HG03108 (cell line): Measurements from ENCODE around the gene SKIC2.
"Not testable (repeated sequence)": the region's sequence is repeated elsewhere in the genome, so short reads cannot be mapped to it uniquely, and the experiment has no call there.

Experiments used
- ATAC-seq: cut with Tn5 transposase; IDR thresholded peaks from one replicate; pipeline ENCODE4 v1.9.1; 2021; ENCODE audit warnings: moderate library complexity; ENCODE audit not compliant: unreplicated experiment

Gene SKIC2

DNA sequence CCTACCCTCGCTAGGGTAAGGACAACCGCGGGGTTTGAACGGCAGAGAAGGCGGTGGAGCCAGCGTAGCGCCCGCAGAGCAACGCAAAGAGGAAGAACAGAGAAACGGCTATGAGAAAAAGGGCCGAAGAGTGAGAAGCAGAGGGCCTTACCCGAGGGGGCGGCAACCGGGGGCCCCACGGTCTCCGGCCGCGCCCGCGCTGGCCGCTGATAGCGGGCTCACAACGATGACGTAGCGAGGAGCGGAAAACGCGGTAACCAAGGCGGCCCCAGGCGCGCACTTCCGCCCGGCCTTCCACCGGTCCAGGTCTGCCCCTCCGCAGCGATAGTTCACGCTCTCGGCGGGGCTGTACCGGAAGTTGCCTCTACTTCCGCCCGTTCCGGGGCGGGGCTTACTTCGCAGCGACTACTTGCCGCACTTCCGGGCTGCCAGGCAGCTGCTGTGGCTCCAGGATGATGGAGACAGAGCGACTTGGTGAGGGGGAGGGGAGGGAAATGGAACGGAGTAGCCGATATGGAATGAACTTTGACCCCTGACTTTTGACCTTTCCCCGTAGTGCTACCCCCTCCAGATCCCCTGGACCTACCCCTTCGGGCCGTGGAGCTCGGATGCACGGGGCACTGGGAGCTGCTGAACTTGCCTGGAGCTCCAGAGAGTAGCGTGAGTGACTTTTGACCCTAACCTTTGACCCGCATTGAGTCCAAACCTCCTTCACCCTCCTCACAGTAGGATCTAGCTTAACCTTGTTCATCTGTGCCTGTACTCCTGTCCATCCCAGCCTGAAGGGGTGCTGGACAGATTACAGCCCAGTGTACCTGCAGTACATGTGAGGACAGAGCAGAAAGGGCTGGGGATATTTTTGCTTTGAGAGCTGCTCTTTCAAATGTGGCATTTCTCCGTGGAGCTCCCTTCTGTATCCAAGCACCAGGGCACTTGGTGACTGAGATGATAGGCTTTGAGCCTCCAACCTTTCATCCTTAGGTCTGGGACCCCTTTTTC, at the start of gene SKIC2, which contains the start of gene NELFE:
TSS of gene SKIC2 (plus strand) at position 435 of the 999 bp plus-strand sequence. CDS start at position 453, 18 bp downstream.
TSS of gene NELFE (minus strand) at position 231 of the 999 bp plus-strand sequence. CDS start 525 bp downstream, outside the sequence.
- peak; percentile 96 for ATAC-seq

DNA sequence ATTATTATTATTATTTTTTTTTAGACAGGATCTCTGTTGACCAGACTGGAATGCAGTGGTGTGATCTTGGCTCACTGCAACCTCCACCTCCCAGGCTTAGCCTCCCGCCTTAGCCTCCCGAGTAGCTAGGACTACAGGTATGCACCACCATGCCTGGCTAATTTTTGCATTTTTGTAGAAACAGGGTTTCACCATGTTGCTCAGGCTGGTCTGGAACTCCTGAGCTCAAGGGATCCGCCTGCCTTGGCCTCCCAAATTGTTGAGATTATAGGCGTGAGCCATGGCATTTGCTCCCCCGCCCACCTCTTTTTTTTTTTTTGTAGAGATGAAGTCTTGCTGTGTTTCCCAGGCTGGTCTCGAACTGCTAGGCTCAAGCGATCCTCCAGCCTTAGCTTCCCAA, 49.7 kb upstream of the SKIC2 start:
- ATAC-seq: not testable (repeated sequence)

DNA sequence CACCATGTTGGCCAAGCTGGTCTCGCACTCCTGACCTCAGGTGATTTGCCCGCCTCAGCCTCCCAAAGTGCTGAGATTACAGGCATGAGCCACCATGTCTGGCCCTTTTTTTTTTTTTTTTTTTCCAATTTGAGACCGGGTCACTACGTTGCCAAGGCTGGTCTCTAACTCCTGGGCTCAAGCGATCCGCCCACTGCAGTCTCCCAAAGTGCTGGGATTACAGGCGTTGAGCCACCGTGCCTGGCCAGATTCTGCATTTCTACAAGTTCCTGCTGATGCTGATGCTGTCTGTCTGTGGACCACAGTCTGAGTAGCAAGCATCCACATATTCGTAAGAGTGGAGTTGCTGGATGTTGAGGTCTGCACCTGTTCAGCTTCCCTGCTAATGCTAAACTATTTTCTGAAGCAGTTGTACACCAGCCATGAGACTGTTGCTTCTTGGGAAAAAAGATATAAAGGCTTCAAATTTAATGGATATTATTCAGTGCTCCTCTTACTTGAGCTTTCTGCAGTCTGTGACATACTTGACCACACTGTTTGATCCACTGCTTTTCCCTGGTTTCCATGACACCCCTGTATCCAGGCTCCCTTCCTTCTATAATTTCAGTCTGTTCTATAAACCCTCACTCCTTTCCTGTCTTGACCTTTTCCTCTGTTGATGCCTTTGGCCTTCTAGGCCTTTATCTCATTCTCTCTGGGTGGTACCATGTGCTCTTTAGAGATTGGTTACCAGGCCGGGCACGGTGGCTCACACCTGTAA, 47.0 kb upstream of the SKIC2 start:
- ATAC-seq: no peak

DNA sequence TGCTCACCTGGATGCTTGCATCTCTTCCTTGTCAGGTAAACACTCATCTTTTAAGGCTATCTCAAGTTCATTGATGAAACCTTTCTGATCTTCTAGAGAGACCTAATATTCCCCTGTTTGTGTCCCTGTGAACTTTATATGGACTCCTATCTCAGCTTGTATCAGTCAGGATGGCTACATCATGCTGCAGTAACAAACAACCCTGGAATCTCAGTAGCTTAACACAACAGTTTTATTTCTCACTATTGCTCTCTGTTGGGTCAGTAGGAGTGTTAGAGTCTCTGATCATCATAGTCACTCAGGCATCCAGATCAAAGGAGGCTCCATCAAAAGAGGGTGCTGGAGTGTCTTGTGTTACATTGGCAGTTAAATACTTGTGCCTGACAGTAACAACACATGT, 43.6 kb upstream of the SKIC2 start:
- no peak for ATAC-seq

DNA sequence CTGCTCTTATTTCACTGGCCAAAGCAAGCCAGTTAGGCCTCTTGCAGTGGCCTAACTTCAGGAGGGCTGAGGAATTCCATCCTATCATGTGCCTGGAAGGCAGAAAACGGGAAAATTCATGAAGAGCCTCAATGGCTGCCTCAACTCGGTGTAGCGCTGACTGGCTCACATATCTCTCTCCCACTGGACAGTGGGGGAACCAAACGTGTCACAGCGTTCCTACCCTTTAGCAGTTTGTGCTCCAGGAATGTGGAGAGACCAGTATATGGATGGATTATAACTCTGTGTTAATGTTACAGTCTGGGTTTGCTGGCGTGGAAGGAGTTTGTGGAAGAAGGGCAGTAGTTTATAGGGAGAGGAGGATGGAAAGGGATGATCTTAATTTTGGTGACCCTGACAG, 43.2 kb upstream of the SKIC2 start:
- ATAC-seq: no peak

DNA sequence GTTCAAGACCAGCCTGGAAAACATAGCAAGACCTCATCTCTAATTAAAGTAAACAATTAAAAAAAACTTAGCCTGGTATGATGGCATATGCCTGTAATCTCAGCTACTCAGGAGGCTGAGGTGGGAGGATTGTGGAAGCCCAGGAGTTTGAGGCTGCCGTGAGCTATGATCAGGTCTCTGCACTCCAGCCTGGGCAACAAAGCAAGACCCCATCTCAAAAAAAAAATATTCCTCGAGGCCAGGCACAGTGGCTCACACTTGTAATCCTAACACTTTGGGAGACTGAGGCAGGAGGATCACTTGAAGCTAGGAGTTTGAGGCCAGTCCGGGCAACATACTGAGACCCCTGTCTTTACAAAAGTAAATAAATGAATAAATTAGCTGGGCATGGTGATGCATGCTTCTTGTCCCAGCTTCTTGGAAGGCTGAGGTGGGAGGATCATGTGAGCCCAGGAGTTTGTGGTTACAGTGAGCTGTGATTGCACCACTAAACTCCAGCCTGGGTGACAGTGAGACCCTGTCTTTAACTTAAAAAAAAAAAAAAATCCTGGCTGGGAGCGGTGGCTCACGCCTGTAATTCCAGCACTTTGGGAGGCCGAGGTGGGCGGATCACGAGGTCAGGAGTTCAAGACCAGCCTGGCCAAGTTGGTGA, 40.8 kb upstream of the SKIC2 start:
- ATAC-seq: no peak

- no peak for ATAC-seq
These were observed 39.2 kb upstream of the SKIC2 start for GRCh38 chr6:31919624-31920303.

DNA sequence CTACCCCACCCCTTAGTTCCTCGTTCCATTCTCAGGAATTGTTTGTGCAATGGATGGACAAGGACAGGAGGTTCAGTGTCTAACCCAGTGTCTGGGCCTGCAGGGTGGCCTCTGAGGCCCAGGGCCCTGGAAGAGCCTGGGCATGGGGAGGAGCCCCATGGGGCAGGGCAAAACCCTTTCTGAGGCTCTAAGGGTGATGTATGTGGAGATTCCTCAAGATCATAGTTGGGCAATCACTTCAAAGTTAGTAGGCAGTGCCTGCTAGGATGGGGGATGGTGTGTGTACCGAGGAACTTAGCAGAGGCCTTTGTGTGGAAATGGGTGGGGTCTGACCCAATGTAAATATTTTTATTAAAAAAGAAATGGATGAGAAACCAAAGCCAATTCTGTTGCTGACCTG, 38.2 kb upstream of the SKIC2 start:
- ATAC-seq: no peak

DNA sequence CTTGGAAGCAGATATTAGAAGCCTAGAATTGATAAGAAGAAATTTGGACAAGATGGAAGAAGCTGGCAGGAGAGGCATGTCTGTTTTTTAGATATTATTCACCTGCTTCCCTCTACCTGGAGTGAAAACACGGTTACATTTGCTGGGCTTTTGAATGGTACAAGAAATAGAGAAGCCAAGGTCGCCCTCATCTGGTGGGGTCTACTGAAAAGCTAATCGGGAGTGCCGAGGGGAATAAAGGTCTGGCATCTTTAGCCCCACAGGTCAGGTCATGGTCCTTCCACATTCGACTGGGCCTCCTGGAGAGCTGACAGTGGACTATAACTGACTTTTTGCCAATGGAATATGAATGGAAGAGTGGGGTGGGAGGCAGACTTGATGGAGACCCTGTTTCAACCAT, 36.0 kb upstream of the SKIC2 start:
- no peak for ATAC-seq

DNA sequence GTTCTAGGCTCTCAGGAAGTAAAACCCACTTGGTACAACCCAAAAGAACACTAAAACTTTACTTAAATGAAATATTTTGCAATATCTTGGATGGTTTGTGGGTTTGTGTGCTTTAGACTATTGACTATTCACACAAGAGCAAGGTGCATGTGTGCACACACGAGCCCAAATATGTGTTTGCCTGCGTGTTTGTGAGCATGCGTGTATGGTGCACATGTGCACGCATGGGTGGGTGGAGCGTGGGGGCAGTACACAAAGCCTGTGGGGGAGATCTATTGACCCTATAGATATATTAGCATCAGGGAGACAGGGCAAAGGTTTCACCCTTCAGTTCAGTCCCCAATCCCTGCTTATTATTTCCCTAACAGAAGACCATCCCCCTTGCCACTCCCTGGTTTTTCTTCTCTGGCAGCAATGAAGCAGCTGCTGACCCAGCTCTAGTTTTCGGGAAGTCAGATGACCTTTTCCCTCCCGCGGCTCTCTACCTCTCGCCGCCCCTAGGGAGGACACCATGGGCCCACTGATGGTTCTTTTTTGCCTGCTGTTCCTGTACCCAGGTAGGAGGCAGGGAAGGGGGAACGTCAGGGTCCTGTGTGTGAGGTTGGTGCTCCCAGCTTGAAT, 31.6 kb upstream of the SKIC2 start, which contains the start of gene C2:
TSS of gene C2 (plus strand) at position 476 of the 621 bp plus-strand sequence. CDS start at position 512, 36 bp downstream.
- no peak for ATAC-seq

- ATAC-seq: no peak
These were observed 30.9 kb upstream of the SKIC2 start for GRCh38 chr6:31927863-31928671.

GRCh38 chr6:31928672-31928939, 30.4 kb upstream of the SKIC2 start:
- ATAC-seq: no peak

DNA sequence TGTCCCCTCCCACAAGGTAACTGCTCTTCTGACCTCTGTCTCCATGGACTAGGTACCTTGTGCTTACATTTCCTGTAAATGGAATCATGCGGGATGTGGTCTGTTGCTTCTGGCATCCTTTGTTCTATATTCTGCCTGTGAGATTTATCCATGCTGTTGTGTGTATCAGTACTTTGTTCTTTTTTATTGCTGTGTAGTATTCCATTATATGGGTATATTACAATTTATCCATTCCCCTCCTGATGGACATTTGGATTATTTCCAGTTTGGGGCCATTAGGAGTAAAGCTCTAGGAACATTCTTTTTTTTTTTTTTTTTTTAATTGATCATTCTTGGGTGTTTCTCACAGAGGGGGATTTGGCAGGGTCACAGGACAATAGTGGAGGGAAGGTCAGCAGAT, 28.0 kb upstream of the SKIC2 start:
- no peak for ATAC-seq

DNA sequence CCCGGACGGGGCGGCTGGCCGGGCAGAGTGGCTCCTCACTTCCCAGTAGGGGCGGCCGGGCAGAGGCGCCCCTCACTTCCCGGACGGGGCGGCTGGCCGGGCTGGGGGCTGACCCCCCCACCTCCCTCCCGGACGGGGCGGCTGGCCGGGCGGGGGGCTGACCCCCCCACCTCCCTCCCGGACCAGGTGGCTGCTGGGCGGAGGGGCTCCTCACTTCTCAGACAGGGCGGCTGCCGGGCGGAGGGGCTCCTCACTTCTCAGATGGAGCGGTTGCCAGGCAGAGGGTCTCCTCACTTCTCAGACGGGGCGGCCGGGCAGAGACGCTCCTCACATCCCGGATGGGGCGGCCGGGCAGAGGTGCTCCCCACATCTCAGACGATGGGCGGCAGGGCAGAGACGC, 26.8 kb upstream of the SKIC2 start:
- ATAC-seq: not testable (repeated sequence)

- ATAC-seq: no peak
These were observed 25.4 kb upstream of the SKIC2 start for GRCh38 chr6:31933537-31933936.

DNA sequence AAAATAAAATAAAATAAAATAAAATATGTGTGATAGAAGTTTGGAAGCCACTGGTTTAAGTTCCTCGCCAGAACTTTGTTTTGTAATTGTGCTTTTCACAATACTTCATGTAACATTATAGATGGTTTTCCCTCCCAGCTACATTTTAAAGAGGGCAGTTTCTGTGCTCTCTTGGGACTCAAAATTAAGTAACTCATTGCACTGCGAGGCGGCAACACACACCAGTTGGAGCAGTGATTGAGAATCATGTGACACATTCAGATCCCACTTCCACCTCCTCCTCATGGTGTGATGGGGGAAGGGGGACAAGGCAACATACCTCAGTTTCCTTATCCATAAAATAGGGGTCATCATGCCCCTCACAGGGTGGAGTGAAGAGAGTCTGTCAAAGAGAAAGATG, 24.0 kb upstream of the SKIC2 start:
- ATAC-seq: no peak

DNA sequence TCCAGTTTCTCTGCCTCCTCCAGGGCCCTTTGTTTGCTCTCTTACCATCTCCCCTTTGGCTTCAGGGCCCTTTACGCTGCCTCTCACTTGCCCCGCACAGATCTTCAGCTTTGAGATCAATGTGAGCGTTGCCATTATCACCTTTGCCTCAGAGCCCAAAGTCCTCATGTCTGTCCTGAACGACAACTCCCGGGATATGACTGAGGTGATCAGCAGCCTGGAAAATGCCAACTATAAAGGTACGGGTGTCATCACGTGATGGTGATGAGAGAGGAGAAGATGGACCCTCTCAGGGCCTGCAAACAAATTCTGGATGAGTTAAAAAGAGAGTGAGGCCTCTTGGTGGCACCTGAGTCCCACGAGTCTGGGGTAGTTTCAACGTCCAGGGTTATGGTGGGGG, 23.2 kb upstream of the SKIC2 start:
- no peak for ATAC-seq

GRCh38 chr6:31940256-31940664, 18.7 kb upstream of the SKIC2 start:
- ATAC-seq: no peak

- ATAC-seq: no peak
These were observed 15.2 kb upstream of the SKIC2 start for GRCh38 chr6:31943742-31944141.

GRCh38 chr6:31945154-31945506, 13.8 kb upstream of the SKIC2 start:
- no peak for ATAC-seq
